SK-N-SH (cell line): ENCODE results near the gene OR51E1. TPM values are rescaled to one million over a fixed set of nuclear protein-coding genes. Genes with fewer than 3 reads are reported as not detected.

Experiments used
- CTCF ChIA-PET: fragments of 300-600, 350-600 bp; formaldehyde crosslinking; extraction: SDS; loops from one replicate; lab custom pipeline; 2021; lab: Yijun Ruan, JAX
- POLR2A ChIA-PET: fragments of 350-600 bp; sonication (Branson Sonifier 250); formaldehyde crosslinking; extraction: SDS; loops from one replicate; lab custom pipeline; 2020; ENCODE audit warnings: antibody characterized with exemption, inconsistent platforms; lab: Yijun Ruan, JAX
- DNase-seq: peaks from one replicate; pipeline ENCODE4 v3.0.0; 2012
- H2AFZ ChIP-seq: fragments of 200-600 bp; sonication (generic); 2 replicates; pipeline ENCODE4 v1.8.1; 2016; ENCODE audit warnings: antibody characterized with exemption, mild to moderate bottlenecking, low read depth
- H3F3A ChIP-seq: fragments of 200-600 bp; sonication (generic); replicated peaks from 2 replicates; pipeline ENCODE3; 2016; ENCODE audit warnings: antibody characterized with exemption, mild to moderate bottlenecking; ENCODE audit not compliant: insufficient read depth
- H3K27ac ChIP-seq, 2 experiments: fragments of 200-500 bp in 1 of 2; fragments of 200-600 bp in 1 of 2; sonication (Bioruptor generic) in 1 of 2; sonication (generic), shearing (Covaris generic) in 1 of 2; 2 replicates each; pipeline versions ENCODE4 v1.5.1 to v1.6.1; 2014 to 2016; ENCODE audit warnings: low read depth in 2 of 2, inconsistent platforms in 1 of 2, low read length in 1 of 2, mild to moderate bottlenecking in 1 of 2, mixed read lengths in 1 of 2
- H3K27me3 ChIP-seq: fragments of 200-600 bp; sonication (generic), shearing (Covaris generic); 2 replicates; pipeline ENCODE4 v1.6.1; 2016; ENCODE audit warnings: mixed run types; ENCODE audit not compliant: insufficient read depth
- H3K36me3 ChIP-seq, 2 experiments: fragments of 200-500 bp in 1 of 2; fragments of 200-600 bp in 1 of 2; sonication (Bioruptor generic) in 1 of 2; sonication (generic) in 1 of 2; replicated peaks in 1 of 2; 2 replicates each; pipeline versions ENCODE3 to v1.5.1; 2014 to 2016; ENCODE audit warnings: low read length in 1 of 2, mild to moderate bottlenecking in 1 of 2; ENCODE audit not compliant: insufficient read depth in 2 of 2, control insufficient read depth in 1 of 2
- H3K4me1 ChIP-seq, 2 experiments: fragments of 200-500 bp in 1 of 2; fragments of 200-600 bp in 1 of 2; sonication (Bioruptor generic) in 1 of 2; sonication (generic), shearing (Covaris generic) in 1 of 2; 2 replicates each; pipeline versions ENCODE4 v1.5.1 to v1.6.1; 2014 to 2016; ENCODE audit warnings: low read depth in 1 of 2, low read length in 1 of 2, mixed run types in 1 of 2; ENCODE audit not compliant: insufficient read depth in 2 of 2, control insufficient read depth in 1 of 2
- H3K4me2 ChIP-seq: fragments of 200-600 bp; sonication (generic), shearing (Covaris generic); 2 replicates; pipeline ENCODE4 v1.6.1; 2017; ENCODE audit warnings: mixed run types
- H3K4me3 ChIP-seq, 2 experiments: fragments of 200-500 bp in 1 of 2; fragments of 200-600 bp in 1 of 2; sonication (Bioruptor generic) in 1 of 2; sonication (generic), shearing (Covaris generic) in 1 of 2; 2 replicates each; pipeline versions ENCODE4 v1.5.1 to v1.8.1; 2014 to 2016; ENCODE audit warnings: low read depth in 2 of 2, inconsistent platforms in 1 of 2, low read length in 1 of 2, mild to moderate bottlenecking in 1 of 2, mixed read lengths in 1 of 2, moderate library complexity in 1 of 2
- H3K79me2 ChIP-seq: fragments of 200-600 bp; sonication (generic); 2 replicates; pipeline ENCODE4 v1.8.1; 2017; ENCODE audit warnings: mild to moderate bottlenecking; ENCODE audit not compliant: insufficient read depth
- H3K9ac ChIP-seq: fragments of 200-600 bp; sonication (generic); 2 replicates; pipeline ENCODE4 v1.6.1; 2017; ENCODE audit warnings: mixed run types
- H3K9me2 ChIP-seq: fragments of 200-600 bp; sonication (generic); 2 replicates; pipeline ENCODE4 v1.6.1; 2017; ENCODE audit warnings: mixed run types
- H3K9me3 ChIP-seq: fragments of 200-600 bp; sonication (generic); 2 replicates; pipeline ENCODE4 v1.6.1; 2017; ENCODE audit warnings: mixed run types, mild to moderate bottlenecking, moderate library complexity
- H4K20me1 ChIP-seq: fragments of 200-600 bp; sonication (generic); 2 replicates; pipeline ENCODE4 v1.6.1; 2017; ENCODE audit warnings: mild to moderate bottlenecking, mixed run types; ENCODE audit not compliant: insufficient read depth
- CHD2 ChIP-seq: fragments of 150-350 bp; IDR thresholded peaks from 2 replicates; pipeline ENCODE4 v1.6.1; 2018; ENCODE audit warnings: low read length; ENCODE audit not compliant: partially characterized antibody
- CTCF ChIP-seq: fragments of 200-600 bp; sonication (generic); IDR thresholded peaks from 2 replicates; pipeline ENCODE4 v1.6.1; 2017; ENCODE audit warnings: antibody characterized with exemption, mild to moderate bottlenecking, moderate library complexity
- ELF1 ChIP-seq: IDR thresholded peaks from 2 replicates; pipeline ENCODE4 v1.4.0; 2012
- EZH2phosphoT487 ChIP-seq: fragments of 200-600 bp; sonication (generic); IDR thresholded peaks from 2 replicates; pipeline ENCODE4 v1.6.1; 2017; ENCODE audit warnings: low read depth, mixed run types, mild to moderate bottlenecking, antibody characterized with exemption, moderate library complexity, borderline replicate concordance
- FOSL2 ChIP-seq: IDR thresholded peaks from 2 replicates; pipeline ENCODE4 v1.4.0; 2012; ENCODE audit warnings: low read depth, mild to moderate bottlenecking, moderate library complexity, borderline replicate concordance
- FOXM1 ChIP-seq: IDR thresholded peaks from 2 replicates; pipeline ENCODE4 v1.4.0; 2012; ENCODE audit warnings: low read depth, mild to moderate bottlenecking
- GATA2 ChIP-seq: sonication (generic); formaldehyde crosslinking; IDR thresholded peaks from 2 replicates; pipeline ENCODE4 v1.5.0; 2020; ENCODE audit warnings: mild to moderate bottlenecking, missing genetic modification reagents
- IRF3 ChIP-seq: fragments of 150-350 bp; IDR thresholded peaks from 2 replicates; pipeline ENCODE4 v1.6.1; 2016; ENCODE audit warnings: mild to moderate bottlenecking, low read depth, low read length
- JUND ChIP-seq: IDR thresholded peaks from 2 replicates; pipeline ENCODE4 v1.4.0; 2012
- MEF2A ChIP-seq: IDR thresholded peaks from 2 replicates; pipeline ENCODE4 v1.4.0; 2012; ENCODE audit warnings: low read depth, borderline replicate concordance
- MXI1 ChIP-seq: IDR thresholded peaks from 2 replicates; pipeline ENCODE4 v1.6.1; 2012; ENCODE audit warnings: mild to moderate bottlenecking, low read depth, low read length, improper control_type of control experiment
- RAD21 ChIP-seq: IDR thresholded peaks from 2 replicates; pipeline ENCODE4 v1.6.1; 2012; ENCODE audit warnings: mild to moderate bottlenecking, low read length
- REST ChIP-seq: IDR thresholded peaks from 2 replicates; pipeline ENCODE4 v1.6.1; 2012; ENCODE audit warnings: mild to moderate bottlenecking, low read depth, low read length, moderate library complexity
- RFX5 ChIP-seq: IDR thresholded peaks from 2 replicates; pipeline ENCODE4 v1.6.1; 2012; ENCODE audit warnings: mild to moderate bottlenecking, improper control_type of control experiment, low read length
- RXRA ChIP-seq: IDR thresholded peaks from 2 replicates; pipeline ENCODE4 v1.4.0; 2012; ENCODE audit warnings: low read depth, mild to moderate bottlenecking, borderline replicate concordance
- SIN3A ChIP-seq: IDR thresholded peaks from 2 replicates; pipeline ENCODE4 v1.6.1; 2012; ENCODE audit warnings: low read depth, mild to moderate bottlenecking, low read length, moderate library complexity, borderline replicate concordance
- SMC3 ChIP-seq: IDR thresholded peaks from 2 replicates; pipeline ENCODE4 v1.6.1; 2012; ENCODE audit warnings: low read depth, low read length, improper control_type of control experiment
- TEAD4 ChIP-seq: IDR thresholded peaks from 2 replicates; pipeline ENCODE4 v1.4.0; 2012; ENCODE audit warnings: mild to moderate bottlenecking, borderline replicate concordance; ENCODE audit not compliant: insufficient read depth
- WGBS: methylation state at CpG from one replicate; pipeline ENCODE4 v1.1.6; 2017; ENCODE audit warnings: low lambda C conversion rate; 5-methylcytosine and 5-hydroxymethylcytosine counted together
- polyA plus RNA-seq, 3 experiments: library from polyadenylated mRNA; depleted of rRNA; stranded (reverse); fragments of >200 nt; gene quantifications; 2 replicates each; pipeline ENCODE4 v1.2.3, GENCODE V29; 2012

Gene OR51E1
- polyA plus RNA-seq, 1 of the 3 experiments (the other 2 are of a cell fraction) = not detected

GRCh38 chr11:4641501-4641900, 2.3 kb upstream of the OR51E1 start:
- WGBS = 10% methylated on average over 7 of the region's 7 CpGs
- POLR2A ChIA-PET = no interaction called here

GRCh38 chr11:4642043-4642442, 1.7 kb upstream of the OR51E1 start:
- no peaks in the 10 kb centered on the region for H3F3A ChIP-seq
- WGBS = 9% methylated on average over 7 of the region's 7 CpGs
- no peaks in the 10 kb centered on the region for H3K79me2 ChIP-seq
- no peaks in the 10 kb centered on the region for H4K20me1 ChIP-seq
- H3K9me2 ChIP-seq = no peaks in the 10 kb centered on the region
- POLR2A ChIA-PET = no interaction called here
- H2AFZ ChIP-seq = no peak overlapping the region
- H3K9ac ChIP-seq = no peak overlapping the region
- CTCF ChIA-PET = interaction anchor here (1.0 kb wide), 1 partner anchor 15 kb away, joined by 3 read pairs; no protein-coding TSS in a partner anchor
- DNase-seq = no peak
- no peak overlapping the region for H3K4me2 ChIP-seq
- no peak overlapping the region for H3K4me3 ChIP-seq
- H3K9me3 ChIP-seq = no peaks in the 10 kb centered on the region
- no peaks in the 10 kb centered on the region for H3K36me3 ChIP-seq
- H3K27ac ChIP-seq = no peak overlapping the region
- H3K4me1 ChIP-seq = no peaks in the 10 kb centered on the region; a peak in 1 of 4 replicates
- peaks cover 28% of the 10 kb centered on the region for H3K27me3 ChIP-seq
- TF ChIP-seq RAD21 (no peak), SIN3A (no peak), ELF1 (no peak), MEF2A (no peak), CHD2 (no peak), JUND (no peak), FOSL2 (no peak), CTCF (no peak), EZH2phosphoT487 (no peak), RXRA (no peak), FOXM1 (no peak), GATA2 (CRISPR knock-in tag) (no peak), SMC3 (no peak)

More at GRCh38 chr11:4641501-4641900, 2.3 kb upstream of the OR51E1 start:
- Histone ChIP-seq H3K36me3 (no peaks in the 10 kb centered on the region), H3K27ac (no peak overlapping the region), H3K27me3 (peaks cover 28% of the 10 kb centered on the region), H3K9me3 (no peaks in the 10 kb centered on the region), H3K79me2 (no peaks in the 10 kb centered on the region), H3K9me2 (no peaks in the 10 kb centered on the region), H3K4me2 (no peak overlapping the region), H3F3A (no peaks in the 10 kb centered on the region), H4K20me1 (no peaks in the 10 kb centered on the region), H2AFZ (no peak overlapping the region), H3K4me1 (no peaks in the 10 kb centered on the region; a peak in 1 of 4 replicates), H3K9ac (no peak overlapping the region), H3K4me3 (no peak overlapping the region)
- TF ChIP-seq MEF2A (no peak), RFX5 (no peak), TEAD4 (no peak), REST (no peak), MXI1 (no peak), IRF3 (no peak)
- CTCF ChIA-PET = no interaction called here
- DNase-seq = no peak
